Activated CD4-positive, alpha-beta T cell treated with anti-CD3 and anti-CD28 coated beads, Interleukin-2, amount 10 ng/mL, durations not matched to agents 24 days and 14 days (primary cell): ENCODE data around the gene MAP3K10. TPM values are rescaled to one million over a fixed set of nuclear protein-coding genes. Genes with fewer than 3 reads are reported as not detected.

Experiments
- DNase-seq: peaks from one replicate; pipeline ENCODE4 v3.0.0; 2022
- H3K27ac Mint-ChIP-seq: one replicate; pipeline ENCODE4 v1.8.0; 2022; ENCODE audit warnings: mild to moderate bottlenecking, mixed read lengths
- H3K27me3 Mint-ChIP-seq: one replicate; pipeline ENCODE4 v1.8.0; 2022; ENCODE audit warnings: mixed read lengths
- H3K36me3 Mint-ChIP-seq: one replicate; pipeline ENCODE4 v1.8.0; 2022; ENCODE audit warnings: low read depth, mild to moderate bottlenecking, mixed read lengths
- H3K4me1 Mint-ChIP-seq: one replicate; pipeline ENCODE4 v1.8.0; 2021; ENCODE audit warnings: mixed read lengths
- H3K4me3 Mint-ChIP-seq: one replicate; pipeline ENCODE4 v1.8.0; 2022; ENCODE audit warnings: mild to moderate bottlenecking, moderate library complexity, mixed read lengths
- H3K9me3 Mint-ChIP-seq: one replicate; pipeline ENCODE4 v1.8.0; 2021; ENCODE audit warnings: mixed read lengths
- intact Hi-C: fragments of 100-400 bp; cut with micrococcal nuclease; formaldehyde crosslinking; loops from one replicate; pipeline ENCODE4 v1.15.1; 2023
- total RNA-seq: library from RNA; stranded (reverse); gene quantifications from 2 replicates; pipeline ENCODE4 v1.2.3, GENCODE V29; 2022

The MAP3K10 gene
- total RNA-seq, 1 donor from 2014 or later = 16.6 TPM

GRCh38 chr19:40238775-40239174, 47.5 kb downstream of the MAP3K10 start:
- H3K36me3 Mint-ChIP-seq = peaks cover 43% of the 10 kb centered on the region
- H3K9me3 Mint-ChIP-seq = no peaks in the 10 kb centered on the region
- no peaks in the 10 kb centered on the region for H3K27me3 Mint-ChIP-seq
- H3K4me3 Mint-ChIP-seq = no peak overlapping the region
- peaks cover 2% of the 10 kb centered on the region for H3K4me1 Mint-ChIP-seq
- no peak overlapping the region for H3K27ac Mint-ChIP-seq
- intact Hi-C loops = no loop called here
- no peak for DNase-seq

GRCh38 chr19:40239415-40240226, 48.4 kb downstream of the MAP3K10 start:
- peaks cover 2% of the 10 kb centered on the region for H3K4me1 Mint-ChIP-seq
- H3K9me3 Mint-ChIP-seq = no peaks in the 10 kb centered on the region
- peaks cover 37% of the 10 kb centered on the region for H3K36me3 Mint-ChIP-seq
- no peaks in the 10 kb centered on the region for H3K27me3 Mint-ChIP-seq
- DNase-seq = no peak
- intact Hi-C loops = no loop called here
- H3K4me3 Mint-ChIP-seq = no peak overlapping the region
- H3K27ac Mint-ChIP-seq = no peak overlapping the region

- Mint-ChIP-seq H3K27ac (no peak overlapping the region), H3K4me3 (no peak overlapping the region), H3K27me3 (no peaks in the 10 kb centered on the region), H3K4me1 (peaks cover 2% of the 10 kb centered on the region), H3K9me3 (no peaks in the 10 kb centered on the region), H3K36me3 (peaks cover 31% of the 10 kb centered on the region)
- DNase-seq = no peak
- intact Hi-C loops = no loop called here
These were observed 49.1 kb downstream of the MAP3K10 start for GRCh38 chr19:40240332-40240731.

- Mint-ChIP-seq H3K27me3 (no peaks in the 10 kb centered on the region), H3K36me3 (peaks cover 30% of the 10 kb centered on the region), H3K4me3 (no peak overlapping the region), H3K4me1 (peaks cover 2% of the 10 kb centered on the region), H3K27ac (no peak overlapping the region), H3K9me3 (no peaks in the 10 kb centered on the region)
- intact Hi-C loops = no loop called here
- DNase-seq = no peak
These were observed 50.0 kb downstream of the MAP3K10 start for GRCh38 chr19:40241125-40241808.

GRCh38 chr19:40241809-40242384, 50.7 kb downstream of the MAP3K10 start:
- intact Hi-C loops = no loop called here
- no peaks in the 10 kb centered on the region for H3K9me3 Mint-ChIP-seq
- no peaks in the 10 kb centered on the region for H3K27me3 Mint-ChIP-seq
- no peak overlapping the region for H3K27ac Mint-ChIP-seq
- no peak for DNase-seq
- peaks cover 29% of the 10 kb centered on the region for H3K36me3 Mint-ChIP-seq
- no peak overlapping the region for H3K4me3 Mint-ChIP-seq
- peaks cover under 1% of the 10 kb centered on the region for H3K4me1 Mint-ChIP-seq

GRCh38 chr19:40242480-40242879, 51.3 kb downstream of the MAP3K10 start:
- DNase-seq = no peak
- Mint-ChIP-seq H3K27me3 (no peaks in the 10 kb centered on the region), H3K4me3 (no peak overlapping the region), H3K27ac (no peak overlapping the region), H3K9me3 (no peaks in the 10 kb centered on the region), H3K36me3 (peaks cover 26% of the 10 kb centered on the region), H3K4me1 (no peaks in the 10 kb centered on the region)
- intact Hi-C loops = no loop called here

- H3K36me3 Mint-ChIP-seq = peaks cover 22% of the 10 kb centered on the region
- H3K4me3 Mint-ChIP-seq = no peak overlapping the region
- no peaks in the 10 kb centered on the region for H3K9me3 Mint-ChIP-seq
- no peak for DNase-seq
- H3K4me1 Mint-ChIP-seq = no peaks in the 10 kb centered on the region
- intact Hi-C loops = no loop called here
- H3K27ac Mint-ChIP-seq = no peak overlapping the region
- H3K27me3 Mint-ChIP-seq = no peaks in the 10 kb centered on the region
These were observed 52.0 kb downstream of the MAP3K10 start for GRCh38 chr19:40243181-40243580.

GRCh38 chr19:40244579-40245317, 53.5 kb downstream of the MAP3K10 start:
- Mint-ChIP-seq H3K27ac (no peak overlapping the region), H3K4me3 (no peak overlapping the region), H3K9me3 (no peaks in the 10 kb centered on the region), H3K4me1 (peaks cover 1% of the 10 kb centered on the region), H3K27me3 (no peaks in the 10 kb centered on the region), H3K36me3 (peaks cover 16% of the 10 kb centered on the region)
- DNase-seq = no peak
- intact Hi-C loops = no loop called here

GRCh38 chr19:40245506-40246128, 54.4 kb downstream of the MAP3K10 start:
- DNase-seq = no peak
- peaks cover 2% of the 10 kb centered on the region for H3K4me1 Mint-ChIP-seq
- no peak overlapping the region for H3K4me3 Mint-ChIP-seq
- H3K27ac Mint-ChIP-seq = no peak overlapping the region
- H3K9me3 Mint-ChIP-seq = no peaks in the 10 kb centered on the region
- peaks cover 20% of the 10 kb centered on the region for H3K36me3 Mint-ChIP-seq
- H3K27me3 Mint-ChIP-seq = no peaks in the 10 kb centered on the region
- intact Hi-C loops = no loop called here

GRCh38 chr19:40246292-40247073, 55.3 kb downstream of the MAP3K10 start:
- Mint-ChIP-seq H3K4me3 (no peak overlapping the region), H3K27me3 (no peaks in the 10 kb centered on the region), H3K27ac (no peak overlapping the region), H3K36me3 (peaks cover 15% of the 10 kb centered on the region), H3K4me1 (peaks cover 2% of the 10 kb centered on the region), H3K9me3 (no peaks in the 10 kb centered on the region)
- intact Hi-C loops = no loop called here
- no peak for DNase-seq

- DNase-seq = no peak
- Mint-ChIP-seq H3K27me3 (no peaks in the 10 kb centered on the region), H3K9me3 (no peaks in the 10 kb centered on the region)
These were observed 56.0 kb downstream of the MAP3K10 start for GRCh38 chr19:40247178-40247577.

GRCh38 chr19:40247735-40248262, 56.6 kb downstream of the MAP3K10 start:
- Mint-ChIP-seq H3K4me1 (peaks cover 8% of the 10 kb centered on the region), H3K36me3 (peaks cover 14% of the 10 kb centered on the region), H3K9me3 (no peaks in the 10 kb centered on the region), H3K27ac (no peak overlapping the region), H3K4me3 (no peak overlapping the region), H3K27me3 (no peaks in the 10 kb centered on the region)
- DNase-seq = no peak
- intact Hi-C loops = no loop called here

More at GRCh38 chr19:40247178-40247577, 56.0 kb downstream of the MAP3K10 start:
- peaks cover 12% of the 10 kb centered on the region for H3K36me3 Mint-ChIP-seq
- intact Hi-C loops = no loop called here
- H3K4me3 Mint-ChIP-seq = no peak overlapping the region
- peaks cover 5% of the 10 kb centered on the region for H3K4me1 Mint-ChIP-seq
- no peak overlapping the region for H3K27ac Mint-ChIP-seq

- H3K27ac Mint-ChIP-seq = no peak overlapping the region
- no peak for DNase-seq
- H3K4me3 Mint-ChIP-seq = no peak overlapping the region
- peaks cover 8% of the 10 kb centered on the region for H3K4me1 Mint-ChIP-seq
- intact Hi-C loops = no loop called here
- no peaks in the 10 kb centered on the region for H3K9me3 Mint-ChIP-seq
- H3K27me3 Mint-ChIP-seq = no peaks in the 10 kb centered on the region
- H3K36me3 Mint-ChIP-seq = peaks cover 14% of the 10 kb centered on the region
These were observed 58.0 kb downstream of the MAP3K10 start for GRCh38 chr19:40249201-40249600.
